HG02973 (cell line): ENCODE results near the gene MEP1B.
"Not testable (repeated sequence)": the region's sequence is repeated elsewhere in the genome, so short reads cannot be mapped to it uniquely, and the experiment has no call there.

Source experiments
- ATAC-seq: cut with Tn5 transposase; IDR thresholded peaks from one replicate; pipeline ENCODE4 v1.9.1; 2021; ENCODE audit warnings: moderate library complexity; ENCODE audit not compliant: unreplicated experiment

The MEP1B gene

GRCh38 chr18:32208577-32208976 lies 18.7 kb downstream of the MEP1B start:
- no peak for ATAC-seq

DNA sequence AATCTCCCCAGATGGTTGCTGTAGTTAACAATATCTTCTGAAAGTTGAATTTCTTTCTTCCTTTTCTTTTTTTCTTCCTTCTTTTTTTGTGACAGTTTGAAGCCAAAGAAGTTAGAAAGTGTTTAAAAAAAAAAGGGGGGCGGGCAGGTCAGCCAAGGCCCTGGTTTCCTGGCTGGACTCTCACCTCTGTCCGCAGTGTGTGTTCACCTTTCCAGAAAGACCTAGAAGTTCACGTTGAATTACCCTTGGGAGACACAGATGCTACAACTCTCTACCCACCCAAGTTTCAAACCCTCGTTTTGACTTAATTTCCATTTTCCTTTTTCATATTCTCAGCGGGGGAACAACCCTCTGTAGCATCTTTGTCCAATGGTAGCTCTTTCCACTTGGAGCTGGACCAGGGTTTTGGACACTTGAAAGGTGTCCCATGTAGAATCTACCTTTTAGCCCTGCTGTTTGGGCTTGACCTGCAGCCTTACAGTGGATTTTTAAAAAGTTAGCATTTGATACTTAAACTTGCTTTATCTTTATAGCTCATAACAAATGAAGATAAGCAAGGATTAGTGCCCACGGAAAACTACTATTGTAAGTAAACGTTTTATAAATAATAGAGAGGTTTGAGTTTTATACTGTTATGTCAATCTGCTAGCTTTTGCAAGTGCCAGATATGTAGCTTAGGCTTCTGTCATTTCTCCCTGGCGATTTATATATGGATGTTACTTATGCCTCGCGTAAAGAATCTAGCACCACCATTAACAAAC lies 20.0 kb downstream of the MEP1B start:
- no peak for ATAC-seq

DNA sequence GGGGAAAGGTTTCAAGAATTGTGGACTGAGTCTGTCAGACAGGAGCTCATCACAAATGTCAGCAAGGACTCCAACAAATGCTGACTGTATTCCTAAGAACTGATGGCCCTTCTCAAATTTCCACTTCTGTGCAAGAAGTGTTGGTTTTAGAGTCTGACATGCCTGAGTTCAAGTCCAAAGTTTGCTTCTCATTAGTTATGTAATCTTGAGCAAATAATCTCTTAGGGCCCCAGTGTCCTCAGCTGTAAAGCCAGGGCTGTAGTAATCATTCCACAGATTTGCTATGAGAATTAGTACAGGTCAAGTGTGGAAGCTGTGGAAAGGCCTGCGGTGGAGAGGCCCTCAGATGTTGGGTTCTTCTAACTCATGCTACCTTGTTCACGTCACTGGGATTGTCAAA lies 23.9 kb downstream of the MEP1B start:
- ATAC-seq, result no peak

GRCh38 chr18:32216390-32216789 lies 26.6 kb downstream of the MEP1B start:
- no peak for ATAC-seq

GRCh38 chr18:32219431-32220018 lies 29.7 kb downstream of the MEP1B start:
- ATAC-seq, result no peak

DNA sequence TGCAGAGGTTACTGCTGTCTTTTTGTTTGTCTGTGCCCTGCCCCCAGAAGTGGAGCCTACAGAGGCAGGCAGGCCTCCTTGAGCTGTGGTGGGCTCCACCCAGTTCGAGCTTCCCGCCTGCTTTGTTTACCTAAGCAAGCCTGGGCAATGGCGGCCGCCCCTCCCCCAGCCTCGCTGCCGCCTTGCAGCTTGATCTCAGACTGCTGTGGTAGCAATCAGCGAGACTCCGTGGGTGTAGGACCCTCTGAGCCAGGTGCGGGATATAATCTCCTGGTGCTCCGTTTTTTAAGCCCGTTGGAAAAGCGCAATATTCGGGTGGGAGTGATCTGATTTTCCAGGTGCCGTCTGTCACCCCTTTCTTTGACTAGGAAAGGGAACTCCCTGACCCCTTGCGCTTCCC lies 43.5 kb downstream of the MEP1B start:
- not testable (repeated sequence) for ATAC-seq

- no peak for ATAC-seq
These were observed 47.2 kb downstream of the MEP1B start for GRCh38 chr18:32237049-32237448.

GRCh38 chr18:32238635-32239268 lies 48.9 kb downstream of the MEP1B start:
- no peak for ATAC-seq

DNA sequence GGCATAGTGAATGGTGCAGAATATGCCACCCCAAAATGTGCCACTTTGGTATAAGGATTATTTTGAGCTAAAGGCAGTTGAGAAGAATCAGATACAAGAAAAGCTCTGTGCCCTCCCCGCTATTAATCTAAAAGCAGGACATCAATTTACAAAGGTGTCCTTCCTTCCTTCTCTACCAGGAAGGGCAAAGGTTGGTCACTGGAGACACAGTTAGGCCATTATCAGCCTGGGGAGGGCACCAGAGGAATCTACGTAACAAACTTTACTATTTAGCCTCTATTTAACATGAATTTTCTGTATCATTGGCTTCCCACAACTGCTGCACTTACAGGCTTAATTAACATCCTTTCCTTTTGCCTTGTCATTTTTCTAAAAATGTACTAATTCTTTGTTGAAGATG lies 52.6 kb downstream of the MEP1B start:
- ATAC-seq, result no peak

- no peak for ATAC-seq
These were observed 53.5 kb downstream of the MEP1B start for GRCh38 chr18:32243358-32243757.

DNA sequence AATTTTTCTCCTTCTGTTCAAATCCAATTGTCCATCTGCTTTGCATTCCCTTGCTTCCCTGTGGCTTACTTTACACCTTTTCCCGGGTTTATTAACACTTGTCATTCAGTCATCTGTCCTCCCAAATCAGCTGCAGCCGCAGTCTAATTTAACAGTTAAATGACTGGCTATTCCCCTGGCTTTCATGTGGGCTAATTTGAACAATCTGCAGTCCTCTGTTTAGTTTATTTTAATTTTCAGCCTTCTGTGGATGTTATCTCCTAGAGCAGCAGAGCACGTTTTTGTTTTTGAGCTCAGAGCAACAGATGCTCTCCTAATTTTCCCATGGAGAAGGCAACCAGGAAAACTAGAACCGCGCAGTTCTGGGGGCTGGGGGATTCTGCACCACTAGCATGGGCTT lies 55.0 kb downstream of the MEP1B start:
- no peak for ATAC-seq

- ATAC-seq, result no peak
These were observed 59.5 kb downstream of the MEP1B start for GRCh38 chr18:32249147-32249929.

GRCh38 chr18:32251466-32251865 lies 61.6 kb downstream of the MEP1B start:
- no peak for ATAC-seq

- ATAC-seq, result no peak
These were observed 62.5 kb downstream of the MEP1B start for GRCh38 chr18:32252141-32252860.

- ATAC-seq, result no peak
These were observed 65.7 kb downstream of the MEP1B start for GRCh38 chr18:32255570-32255969.

DNA sequence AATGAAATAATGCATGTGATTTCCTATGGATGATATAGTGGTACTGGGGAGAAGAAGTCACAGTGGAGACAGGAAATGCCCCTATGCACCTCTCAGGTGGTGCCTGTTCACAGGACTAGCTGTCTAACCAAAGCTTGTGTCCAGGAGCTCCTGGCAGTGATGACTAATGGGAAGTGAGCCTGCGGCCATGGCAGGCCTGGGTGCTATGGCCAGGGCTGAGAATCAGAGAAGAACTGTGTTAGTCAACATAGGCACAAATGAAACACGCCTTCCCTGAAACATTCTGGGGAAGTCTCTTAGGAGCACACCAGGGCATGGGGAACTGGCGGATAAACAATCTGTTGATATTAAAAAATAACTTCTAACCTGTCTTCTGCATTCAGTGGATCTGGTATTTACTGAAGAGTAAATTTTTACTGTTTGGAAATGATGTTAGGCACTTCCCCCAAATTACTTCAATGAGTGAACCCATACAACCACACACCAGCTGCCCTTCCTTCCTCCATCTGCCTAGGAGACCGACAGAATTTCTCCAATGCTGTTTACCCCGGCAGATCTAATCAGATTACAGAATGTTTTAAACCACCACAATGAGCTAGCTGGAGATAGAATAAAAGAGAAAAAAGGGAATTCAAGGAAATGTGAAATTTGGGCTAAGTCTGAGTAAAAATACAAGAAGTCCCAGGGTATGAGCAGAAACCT lies 67.4 kb downstream of the MEP1B start:
- no peak for ATAC-seq

DNA sequence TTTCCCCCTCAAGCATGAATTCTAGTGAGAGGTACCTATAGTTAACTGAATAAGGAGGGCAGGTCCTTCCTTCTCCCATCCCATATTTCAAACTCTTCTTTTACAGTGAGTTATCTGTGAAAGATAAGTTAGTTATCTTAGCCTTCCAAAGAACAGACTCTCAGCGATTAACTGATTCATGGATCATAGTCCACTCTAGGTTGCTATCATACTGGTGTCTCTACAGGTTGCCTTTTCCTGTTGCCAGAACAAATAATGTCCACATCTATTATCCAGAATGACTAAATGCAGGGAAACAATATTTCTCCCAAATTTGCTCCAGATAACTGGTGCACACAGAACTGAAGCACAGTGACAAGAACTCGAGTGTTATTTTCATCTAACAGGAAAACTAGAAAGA lies 68.3 kb downstream of the MEP1B start:
- ATAC-seq, result no peak

DNA sequence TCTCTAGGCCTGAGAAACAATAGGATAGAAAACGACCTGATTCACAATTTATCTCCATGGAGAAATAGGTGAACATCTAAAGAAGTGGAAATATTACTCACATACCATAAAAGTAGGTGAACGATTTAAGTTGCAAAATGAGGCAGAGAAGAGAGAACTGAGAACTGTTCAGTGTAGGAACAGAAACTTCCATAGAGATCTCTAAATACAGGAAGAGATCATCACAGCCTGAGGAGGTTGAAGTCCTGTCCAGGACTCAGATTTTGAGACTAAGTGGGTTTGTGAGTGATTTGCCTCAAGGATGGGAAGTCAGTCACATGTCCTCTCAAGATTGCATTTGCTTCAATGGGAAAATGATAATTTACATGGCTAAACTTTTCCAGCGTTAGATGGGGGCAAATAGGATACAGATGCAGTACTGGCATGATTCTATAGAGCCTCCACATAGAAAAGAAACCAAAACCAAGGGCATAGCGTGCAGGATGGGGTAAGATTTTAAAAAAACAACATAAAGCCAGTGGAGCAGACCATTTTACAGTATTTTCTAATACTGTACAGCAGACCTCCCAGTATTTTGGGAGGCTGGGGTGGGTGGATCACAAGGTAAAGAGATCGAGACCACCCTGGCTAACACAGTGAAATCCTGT lies 68.8 kb downstream of the MEP1B start:
- ATAC-seq, result no peak

GRCh38 chr18:32259553-32259952 lies 69.7 kb downstream of the MEP1B start:
- no peak for ATAC-seq

DNA sequence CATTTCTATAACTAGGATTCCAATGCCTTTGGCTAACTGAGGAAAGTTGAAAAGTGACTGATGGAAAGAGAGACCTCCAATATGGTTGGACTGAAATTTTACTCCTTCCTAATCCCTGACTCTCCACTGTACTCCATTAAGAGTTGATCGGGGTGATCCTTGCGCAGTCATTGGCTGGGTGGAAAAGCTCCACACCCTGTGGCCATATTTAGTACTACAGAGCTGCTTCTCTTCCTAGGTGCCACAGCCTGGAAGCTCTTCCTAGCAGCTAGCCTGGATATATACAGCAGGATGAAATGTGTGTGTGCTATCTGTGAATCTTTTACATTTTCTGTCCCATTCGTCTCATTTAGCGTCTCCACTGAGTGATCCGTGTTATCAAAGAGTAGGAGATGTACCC lies 71.2 kb downstream of the MEP1B start:
- no peak for ATAC-seq
